SK-N-SH (cell line): ENCODE results near the gene PBX1.

ENCODE experiments used
- CHD2 ChIP-seq: fragments of 150-350 bp; IDR thresholded peaks from 2 replicates; pipeline ENCODE4 v1.6.1; 2018; ENCODE audit warnings: low read length; ENCODE audit not compliant: partially characterized antibody
- EP300 ChIP-seq, 2 experiments: IDR thresholded peaks; 2 replicates each; pipeline versions ENCODE4 v1.4.0 to v1.6.1; 2012; ENCODE audit warnings: borderline replicate concordance in 1 of 2, low read depth in 1 of 2, low read length in 1 of 2
- EZH2phosphoT487 ChIP-seq: fragments of 200-600 bp; sonication (generic); IDR thresholded peaks from 2 replicates; pipeline ENCODE4 v1.6.1; 2017; ENCODE audit warnings: low read depth, mixed run types, mild to moderate bottlenecking, antibody characterized with exemption, moderate library complexity, borderline replicate concordance
- FOSL2 ChIP-seq: IDR thresholded peaks from 2 replicates; pipeline ENCODE4 v1.4.0; 2012; ENCODE audit warnings: low read depth, mild to moderate bottlenecking, moderate library complexity, borderline replicate concordance
- POLR2AphosphoS5 ChIP-seq: IDR thresholded peaks from 2 replicates; pipeline ENCODE4 v1.6.1; 2012; ENCODE audit warnings: low read depth, low read length
- REST ChIP-seq: IDR thresholded peaks from 2 replicates; pipeline ENCODE4 v1.6.1; 2012; ENCODE audit warnings: mild to moderate bottlenecking, low read depth, low read length, moderate library complexity
- TAF1 ChIP-seq: IDR thresholded peaks from 2 replicates; pipeline ENCODE4 v1.6.1; 2012; ENCODE audit warnings: low read depth, mild to moderate bottlenecking, low read length, moderate library complexity, borderline replicate concordance
- YY1 ChIP-seq: IDR thresholded peaks from 2 replicates; pipeline ENCODE4 v1.4.0; 2012; ENCODE audit warnings: low read depth, mild to moderate bottlenecking
- TF ChIP-seq, protein P1 (sequence below): IDR thresholded peaks from 2 replicates; pipeline ENCODE4 v1.4.0; 2012; ENCODE audit warnings: low read depth, borderline replicate concordance
- TF ChIP-seq, protein P2 (sequence below): fragments of 150-350 bp; IDR thresholded peaks from 2 replicates; pipeline ENCODE4 v1.6.1; 2017; ENCODE audit warnings: antibody characterized with exemption, low read length, low read depth, borderline replicate concordance
- TF ChIP-seq, protein P3 (sequence below): fragments of 200-600 bp; sonication (generic); IDR thresholded peaks from 2 replicates; pipeline ENCODE4 v1.6.1; 2017; ENCODE audit warnings: antibody characterized with exemption, mild to moderate bottlenecking, moderate library complexity
- TF ChIP-seq, protein P4 (sequence below): IDR thresholded peaks from 2 replicates; pipeline ENCODE4 v1.4.0; 2012; ENCODE audit warnings: low read depth

DNA sequence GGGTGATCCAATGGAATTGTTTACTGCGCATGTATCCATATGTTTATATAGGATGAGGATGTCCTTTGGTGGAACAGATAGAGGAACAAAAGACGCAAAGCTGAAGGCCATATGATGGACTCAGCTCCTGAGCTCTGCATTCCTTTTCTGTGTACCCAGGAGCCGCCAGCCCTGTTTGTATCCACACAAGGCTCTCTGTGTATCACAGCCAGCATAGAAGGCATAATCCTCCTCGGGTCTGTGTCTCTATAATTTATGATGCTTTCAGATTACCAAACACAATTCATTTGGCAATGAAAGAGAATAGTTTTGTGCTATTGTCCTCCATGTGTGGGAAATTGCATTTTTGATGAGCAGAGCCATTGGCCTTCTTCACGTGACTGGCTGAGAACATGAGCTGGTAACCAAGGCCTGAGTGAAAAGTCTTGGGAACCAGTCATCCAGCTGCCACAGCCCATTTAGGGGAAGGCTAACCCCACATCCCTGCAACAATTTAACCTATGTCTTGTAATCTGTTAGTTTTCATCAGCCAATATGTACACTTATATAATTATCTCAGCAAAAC is 119.2 kb downstream of the PBX1 start:
- TF ChIP-seq, protein P1, sequence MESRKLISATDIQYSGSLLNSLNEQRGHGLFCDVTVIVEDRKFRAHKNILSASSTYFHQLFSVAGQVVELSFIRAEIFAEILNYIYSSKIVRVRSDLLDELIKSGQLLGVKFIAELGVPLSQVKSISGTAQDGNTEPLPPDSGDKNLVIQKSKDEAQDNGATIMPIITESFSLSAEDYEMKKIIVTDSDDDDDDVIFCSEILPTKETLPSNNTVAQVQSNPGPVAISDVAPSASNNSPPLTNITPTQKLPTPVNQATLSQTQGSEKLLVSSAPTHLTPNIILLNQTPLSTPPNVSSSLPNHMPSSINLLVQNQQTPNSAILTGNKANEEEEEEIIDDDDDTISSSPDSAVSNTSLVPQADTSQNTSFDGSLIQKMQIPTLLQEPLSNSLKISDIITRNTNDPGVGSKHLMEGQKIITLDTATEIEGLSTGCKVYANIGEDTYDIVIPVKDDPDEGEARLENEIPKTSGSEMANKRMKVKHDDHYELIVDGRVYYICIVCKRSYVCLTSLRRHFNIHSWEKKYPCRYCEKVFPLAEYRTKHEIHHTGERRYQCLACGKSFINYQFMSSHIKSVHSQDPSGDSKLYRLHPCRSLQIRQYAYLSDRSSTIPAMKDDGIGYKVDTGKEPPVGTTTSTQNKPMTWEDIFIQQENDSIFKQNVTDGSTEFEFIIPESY: no peak
- TF ChIP-seq, protein P2, sequence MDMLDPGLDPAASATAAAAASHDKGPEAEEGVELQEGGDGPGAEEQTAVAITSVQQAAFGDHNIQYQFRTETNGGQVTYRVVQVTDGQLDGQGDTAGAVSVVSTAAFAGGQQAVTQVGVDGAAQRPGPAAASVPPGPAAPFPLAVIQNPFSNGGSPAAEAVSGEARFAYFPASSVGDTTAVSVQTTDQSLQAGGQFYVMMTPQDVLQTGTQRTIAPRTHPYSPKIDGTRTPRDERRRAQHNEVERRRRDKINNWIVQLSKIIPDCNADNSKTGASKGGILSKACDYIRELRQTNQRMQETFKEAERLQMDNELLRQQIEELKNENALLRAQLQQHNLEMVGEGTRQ: no peak
- no peak for TF ChIP-seq EZH2phosphoT487
- TF ChIP-seq, protein P3, sequence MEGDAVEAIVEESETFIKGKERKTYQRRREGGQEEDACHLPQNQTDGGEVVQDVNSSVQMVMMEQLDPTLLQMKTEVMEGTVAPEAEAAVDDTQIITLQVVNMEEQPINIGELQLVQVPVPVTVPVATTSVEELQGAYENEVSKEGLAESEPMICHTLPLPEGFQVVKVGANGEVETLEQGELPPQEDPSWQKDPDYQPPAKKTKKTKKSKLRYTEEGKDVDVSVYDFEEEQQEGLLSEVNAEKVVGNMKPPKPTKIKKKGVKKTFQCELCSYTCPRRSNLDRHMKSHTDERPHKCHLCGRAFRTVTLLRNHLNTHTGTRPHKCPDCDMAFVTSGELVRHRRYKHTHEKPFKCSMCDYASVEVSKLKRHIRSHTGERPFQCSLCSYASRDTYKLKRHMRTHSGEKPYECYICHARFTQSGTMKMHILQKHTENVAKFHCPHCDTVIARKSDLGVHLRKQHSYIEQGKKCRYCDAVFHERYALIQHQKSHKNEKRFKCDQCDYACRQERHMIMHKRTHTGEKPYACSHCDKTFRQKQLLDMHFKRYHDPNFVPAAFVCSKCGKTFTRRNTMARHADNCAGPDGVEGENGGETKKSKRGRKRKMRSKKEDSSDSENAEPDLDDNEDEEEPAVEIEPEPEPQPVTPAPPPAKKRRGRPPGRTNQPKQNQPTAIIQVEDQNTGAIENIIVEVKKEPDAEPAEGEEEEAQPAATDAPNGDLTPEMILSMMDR: no peak
- TF ChIP-seq POLR2AphosphoS5: no peak
- no peak for TF ChIP-seq EP300 (IDR thresholded peaks at IDR 0.05; ENCODE audit: borderline replicate concordance in 1 of 2, low read depth in 1 of 2, low read length in 1 of 2)
- TF ChIP-seq, protein P4, sequence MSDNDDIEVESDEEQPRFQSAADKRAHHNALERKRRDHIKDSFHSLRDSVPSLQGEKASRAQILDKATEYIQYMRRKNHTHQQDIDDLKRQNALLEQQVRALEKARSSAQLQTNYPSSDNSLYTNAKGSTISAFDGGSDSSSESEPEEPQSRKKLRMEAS: no peak
- no peak for TF ChIP-seq YY1
- TF ChIP-seq TAF1: no peak
- TF ChIP-seq CHD2: no peak
- no peak for TF ChIP-seq FOSL2
- no peak for TF ChIP-seq REST
